Measurements from ENCODE around the gene COL6A6. TPM values are rescaled to one million over a fixed set of nuclear protein-coding genes. Genes with fewer than 3 reads are reported as not detected.

Gene COL6A6
- polyA plus RNA-seq, 4 donors: 0.01 to 2.2 TPM; not detected in 2

DNA sequence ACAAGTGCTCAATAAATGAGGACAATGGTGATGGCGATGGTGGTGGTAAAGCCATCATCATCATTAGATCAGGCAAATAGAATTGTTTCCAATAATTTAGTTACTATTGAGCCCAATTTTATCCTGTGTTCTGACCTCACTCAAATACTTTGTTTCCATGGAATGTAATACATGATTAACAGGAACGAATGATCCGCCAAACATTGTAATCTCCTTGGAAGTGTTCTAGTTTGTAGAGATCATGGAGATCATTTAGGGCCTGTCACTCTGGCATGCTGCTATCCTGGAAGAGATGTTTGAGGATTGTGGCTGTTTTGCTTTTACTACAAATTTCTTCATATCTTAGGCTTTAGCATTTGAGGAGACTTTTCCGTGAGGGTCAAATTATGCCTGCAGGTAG lies 2.8 kb downstream of the COL6A6 start:
- DNase-seq: no peak
- peaks cover 0 to 32% (median 5%) of the 10 kb centered on the region in 3 donors for H3K27me3 ChIP-seq (ENCODE audit: control insufficient read depth in 3 of 3, insufficient read depth in 3 of 3, low read length in 3 of 3)
- no peaks in the 10 kb centered on the region for H3K4me1 ChIP-seq (ENCODE audit: control insufficient read depth in 3 of 3, insufficient read depth in 2 of 3, low read depth in 1 of 3, low read length in 2 of 3)
- H3K27ac ChIP-seq (ENCODE audit: low read depth in 1 of 3, low read length in 2 of 3): no peak overlapping the region
- no peak overlapping the region for H3K4me3 ChIP-seq (ENCODE audit: low read depth in 1 of 3, low read length in 3 of 3)
- H3K36me3 ChIP-seq (ENCODE audit: control insufficient read depth in 3 of 3, insufficient read depth in 2 of 3, low read depth in 1 of 3, low read length in 3 of 3): no peaks in the 10 kb centered on the region
- no peaks in the 10 kb centered on the region for H3K9me3 ChIP-seq (ENCODE audit: control insufficient read depth in 2 of 2, insufficient read depth in 1 of 2, low read depth in 1 of 2, low read length in 1 of 2)
- 76 to 86% (median 78%) methylated on average over 4 of the region's 4 CpGs for WGBS, 3 donors
- FAIRE-seq: no peak

- Histone ChIP-seq H3K27ac (ENCODE audit: low read depth in 1 of 3, low read length in 2 of 3) (no peak overlapping the region), H3K4me3 (ENCODE audit: low read depth in 1 of 3, low read length in 3 of 3) (no peak overlapping the region), H3K4me1 (ENCODE audit: control insufficient read depth in 3 of 3, insufficient read depth in 2 of 3, low read depth in 1 of 3, low read length in 2 of 3) (no peaks in the 10 kb centered on the region), H3K36me3 (ENCODE audit: control insufficient read depth in 3 of 3, insufficient read depth in 2 of 3, low read depth in 1 of 3, low read length in 3 of 3) (no peaks in the 10 kb centered on the region), H3K9me3 (ENCODE audit: control insufficient read depth in 2 of 2, insufficient read depth in 1 of 2, low read depth in 1 of 2, low read length in 1 of 2) (no peaks in the 10 kb centered on the region), H3K27me3 (ENCODE audit: control insufficient read depth in 3 of 3, insufficient read depth in 3 of 3, low read length in 3 of 3) (peaks cover 0 to 14% (median 6%) of the 10 kb centered on the region in 3 donors)
- 71 to 92% (median 85%) methylated on average over 2 of the region's 2 CpGs for WGBS, 3 donors
- FAIRE-seq (no peak), DNase-seq (no peak)
These were observed 5.4 kb downstream of the COL6A6 start for GRCh38 chr3:130522399-130522798.

DNA sequence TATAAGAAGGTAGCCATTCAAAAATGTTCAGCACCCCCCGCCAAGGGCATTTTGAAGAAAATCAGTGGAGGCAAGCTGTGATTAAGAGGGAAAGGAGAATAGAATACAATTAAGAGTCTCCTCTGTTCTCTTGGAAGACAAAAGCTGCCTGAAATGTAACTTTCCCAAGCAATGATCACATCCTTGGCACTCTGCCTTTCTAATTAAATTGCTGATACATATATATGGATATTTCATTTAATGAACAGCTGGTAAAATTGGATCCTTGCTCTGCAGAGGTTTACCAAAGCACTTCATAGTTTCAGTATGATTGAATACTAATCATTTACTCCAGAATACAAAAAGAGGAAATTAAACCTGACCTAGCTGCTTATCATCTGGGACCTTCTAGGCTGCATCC lies 10.4 kb downstream of the COL6A6 start:
- no peaks in the 10 kb centered on the region for H3K36me3 ChIP-seq (ENCODE audit: control insufficient read depth in 3 of 3, insufficient read depth in 2 of 3, low read depth in 1 of 3, low read length in 3 of 3)
- FAIRE-seq (no peak), DNase-seq (no peak)
- H3K4me3 ChIP-seq (ENCODE audit: low read depth in 1 of 3, low read length in 3 of 3): no peak overlapping the region
- 76 to 90% (median 88%) methylated on average over 1 of the region's 1 CpG for WGBS, 3 donors
- peaks cover 0 to 8% (median 6%) of the 10 kb centered on the region in 3 donors for H3K27me3 ChIP-seq (ENCODE audit: control insufficient read depth in 3 of 3, insufficient read depth in 3 of 3, low read length in 3 of 3)
- no peaks in the 10 kb centered on the region for H3K9me3 ChIP-seq (ENCODE audit: control insufficient read depth in 2 of 2, insufficient read depth in 1 of 2, low read depth in 1 of 2, low read length in 1 of 2)
- peaks cover 0 to 6% (median 0%) of the 10 kb centered on the region in 3 donors for H3K4me1 ChIP-seq (ENCODE audit: control insufficient read depth in 3 of 3, insufficient read depth in 2 of 3, low read depth in 1 of 3, low read length in 2 of 3)
- H3K27ac ChIP-seq (ENCODE audit: low read depth in 1 of 3, low read length in 2 of 3): no peak overlapping the region

GRCh38 chr3:130528120-130528519 lies 11.1 kb downstream of the COL6A6 start:
- no peak for FAIRE-seq
- no peak overlapping the region for H3K27ac ChIP-seq (ENCODE audit: low read depth in 1 of 3, low read length in 2 of 3)
- peaks cover 0 to 6% (median 0%) of the 10 kb centered on the region in 3 donors for H3K4me1 ChIP-seq (ENCODE audit: control insufficient read depth in 3 of 3, insufficient read depth in 2 of 3, low read depth in 1 of 3, low read length in 2 of 3)
- H3K9me3 ChIP-seq (ENCODE audit: control insufficient read depth in 2 of 2, insufficient read depth in 1 of 2, low read depth in 1 of 2, low read length in 1 of 2): no peaks in the 10 kb centered on the region
- H3K4me3 ChIP-seq (ENCODE audit: low read depth in 1 of 3, low read length in 3 of 3): no peak overlapping the region
- no peak for DNase-seq
- peaks cover 0 to 8% (median 6%) of the 10 kb centered on the region in 3 donors for H3K27me3 ChIP-seq (ENCODE audit: control insufficient read depth in 3 of 3, insufficient read depth in 3 of 3, low read length in 3 of 3)
- 46 to 68% (median 60%) methylated on average over 1 of the region's 1 CpG for WGBS, 3 donors
- H3K36me3 ChIP-seq (ENCODE audit: control insufficient read depth in 3 of 3, insufficient read depth in 2 of 3, low read depth in 1 of 3, low read length in 3 of 3): no peaks in the 10 kb centered on the region

DNA sequence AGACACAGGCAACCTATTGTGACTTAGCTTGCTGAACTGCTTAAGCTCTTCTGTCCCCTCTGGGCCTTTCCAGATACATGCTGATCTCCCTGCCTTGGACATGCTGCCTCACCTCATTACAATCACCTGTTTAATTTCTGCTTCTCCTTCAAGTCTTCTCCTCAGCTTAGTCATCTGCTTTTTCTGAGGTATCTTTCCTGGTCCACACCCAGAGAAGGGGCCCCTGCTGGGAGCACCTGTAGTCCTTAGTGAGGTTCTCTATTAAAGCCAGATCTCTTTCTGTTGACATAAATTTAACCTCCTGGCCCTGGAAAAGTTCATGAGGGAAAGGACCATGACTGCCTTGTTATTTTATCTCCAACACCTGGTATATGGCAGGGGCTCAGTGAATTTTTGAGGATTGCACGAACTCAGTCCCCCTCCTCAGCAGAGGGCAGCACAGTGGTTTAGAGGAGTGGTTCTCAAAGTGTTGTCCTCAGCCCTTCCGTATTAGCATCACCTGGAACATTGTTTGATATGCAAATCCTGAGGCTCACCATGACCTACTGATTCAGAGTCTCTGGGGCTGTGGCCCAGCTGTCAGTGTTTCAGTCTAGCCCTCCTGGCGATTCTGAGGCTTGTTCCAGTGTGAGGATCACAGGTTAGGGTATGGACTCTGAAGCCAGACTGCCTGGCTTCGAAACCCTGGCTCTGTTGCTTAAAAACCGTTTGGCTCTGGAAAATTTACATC lies 12.7 kb downstream of the COL6A6 start:
- Histone ChIP-seq H3K4me3 (ENCODE audit: low read depth in 1 of 3, low read length in 3 of 3) (no peak overlapping the region), H3K27me3 (ENCODE audit: control insufficient read depth in 3 of 3, insufficient read depth in 3 of 3, low read length in 3 of 3) (peaks cover 0 to 6% (median 4%) of the 10 kb centered on the region in 3 donors), H3K9me3 (ENCODE audit: control insufficient read depth in 2 of 2, insufficient read depth in 1 of 2, low read depth in 1 of 2, low read length in 1 of 2) (no peaks in the 10 kb centered on the region), H3K27ac (ENCODE audit: low read depth in 1 of 3, low read length in 2 of 3) (peak overlapping the region in 1 of 3 donors; percentile 42), H3K4me1 (ENCODE audit: control insufficient read depth in 3 of 3, insufficient read depth in 2 of 3, low read depth in 1 of 3, low read length in 2 of 3) (peaks cover 0 to 6% (median 0%) of the 10 kb centered on the region in 3 donors), H3K36me3 (ENCODE audit: control insufficient read depth in 3 of 3, insufficient read depth in 2 of 3, low read depth in 1 of 3, low read length in 3 of 3) (no peaks in the 10 kb centered on the region)
- 46 to 62% (median 48%) methylated on average over 5 of the region's 5 CpGs for WGBS, 3 donors
- DNase-seq (peak in 1 of 2 donors; percentile 37), FAIRE-seq (no peak)

GRCh38 chr3:130533247-130533646 lies 16.3 kb downstream of the COL6A6 start:
- H3K36me3 ChIP-seq (ENCODE audit: control insufficient read depth in 3 of 3, insufficient read depth in 2 of 3, low read depth in 1 of 3, low read length in 3 of 3): no peaks in the 10 kb centered on the region
- no peak overlapping the region for H3K27ac ChIP-seq (ENCODE audit: low read depth in 1 of 3, low read length in 2 of 3)
- no peak overlapping the region for H3K4me3 ChIP-seq (ENCODE audit: low read depth in 1 of 3, low read length in 3 of 3)
- peaks cover 0 to 6% (median 0%) of the 10 kb centered on the region in 3 donors for H3K4me1 ChIP-seq (ENCODE audit: control insufficient read depth in 3 of 3, insufficient read depth in 2 of 3, low read depth in 1 of 3, low read length in 2 of 3)
- no peaks in the 10 kb centered on the region for H3K27me3 ChIP-seq (ENCODE audit: control insufficient read depth in 3 of 3, insufficient read depth in 3 of 3, low read length in 3 of 3)
- WGBS, 3 donors: 48 to 77% (median 60%) methylated on average over 2 of the region's 2 CpGs
- no peak for DNase-seq
- FAIRE-seq: no peak
- no peaks in the 10 kb centered on the region for H3K9me3 ChIP-seq (ENCODE audit: control insufficient read depth in 2 of 2, insufficient read depth in 1 of 2, low read depth in 1 of 2, low read length in 1 of 2)

DNA sequence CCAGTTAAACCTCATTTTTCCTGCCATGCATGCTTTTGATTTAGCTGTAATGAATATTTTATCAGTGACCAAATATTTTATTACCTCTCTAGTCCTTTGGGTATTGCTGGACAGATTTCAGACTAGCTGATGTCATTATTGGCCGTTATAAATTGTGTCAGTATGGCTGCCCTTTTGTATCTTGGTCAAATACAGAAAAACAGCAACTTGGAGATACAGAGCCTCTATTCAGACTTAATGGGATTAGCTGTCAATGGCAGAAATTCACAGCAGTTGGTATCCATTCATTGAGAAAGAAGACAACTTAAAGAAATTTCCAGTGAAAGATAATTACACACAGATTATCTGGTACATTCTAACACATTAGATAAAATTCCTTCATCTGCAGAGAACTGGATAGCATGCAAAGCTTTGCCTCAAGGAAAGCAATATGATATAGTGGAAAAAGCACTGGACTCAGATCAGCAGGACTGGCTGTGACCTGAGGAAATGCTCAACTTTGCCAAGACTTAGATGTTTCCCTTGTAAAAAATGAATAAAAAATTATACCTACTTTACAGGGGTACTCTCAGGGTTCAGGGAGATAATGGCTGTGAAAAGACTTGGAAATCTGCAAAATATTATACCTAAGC lies 20.8 kb downstream of the COL6A6 start:
- no peak overlapping the region for H3K4me3 ChIP-seq (ENCODE audit: low read depth in 1 of 3, low read length in 3 of 3)
- 2 to 38% (median 21%) methylated on average over 1 of the region's 1 CpG for WGBS, 3 donors
- no peaks in the 10 kb centered on the region for H3K9me3 ChIP-seq (ENCODE audit: control insufficient read depth in 2 of 2, insufficient read depth in 1 of 2, low read depth in 1 of 2, low read length in 1 of 2)
- no peak for DNase-seq
- H3K36me3 ChIP-seq (ENCODE audit: control insufficient read depth in 3 of 3, insufficient read depth in 2 of 3, low read depth in 1 of 3, low read length in 3 of 3): no peaks in the 10 kb centered on the region
- no peak overlapping the region for H3K27ac ChIP-seq (ENCODE audit: low read depth in 1 of 3, low read length in 2 of 3)
- H3K27me3 ChIP-seq (ENCODE audit: control insufficient read depth in 3 of 3, insufficient read depth in 3 of 3, low read length in 3 of 3): no peaks in the 10 kb centered on the region
- FAIRE-seq: no peak
- no peaks in the 10 kb centered on the region for H3K4me1 ChIP-seq (ENCODE audit: control insufficient read depth in 3 of 3, insufficient read depth in 2 of 3, low read depth in 1 of 3, low read length in 2 of 3)

DNA sequence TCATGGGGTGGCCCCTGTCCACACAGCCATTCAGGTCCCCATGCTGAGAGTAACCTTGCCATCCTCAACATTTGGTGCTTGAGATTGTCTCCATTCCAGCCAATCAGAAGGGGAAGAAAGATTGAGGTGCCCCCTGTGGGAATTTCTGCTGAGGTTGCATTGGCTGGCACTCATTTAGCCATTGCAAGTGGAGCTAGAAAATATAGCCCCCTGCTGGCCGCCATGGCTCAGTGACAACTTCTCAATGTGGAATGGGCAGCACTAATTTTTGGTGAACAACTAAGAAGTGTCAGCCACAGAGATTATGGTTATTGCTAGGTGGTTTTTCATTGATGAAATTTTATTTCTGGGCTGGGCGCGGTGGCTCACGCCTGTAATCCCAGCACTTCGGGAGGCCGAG lies 22.0 kb downstream of the COL6A6 start:
- FAIRE-seq (no peak), DNase-seq (peak; percentile 20 to 57)
- Histone ChIP-seq H3K27ac (ENCODE audit: low read depth in 1 of 3, low read length in 2 of 3) (no peak overlapping the region), H3K36me3 (ENCODE audit: control insufficient read depth in 3 of 3, insufficient read depth in 2 of 3, low read depth in 1 of 3, low read length in 3 of 3) (no peaks in the 10 kb centered on the region), H3K27me3 (ENCODE audit: control insufficient read depth in 3 of 3, insufficient read depth in 3 of 3, low read length in 3 of 3) (no peaks in the 10 kb centered on the region), H3K4me3 (ENCODE audit: low read depth in 1 of 3, low read length in 3 of 3) (no peak overlapping the region), H3K9me3 (ENCODE audit: control insufficient read depth in 2 of 2, insufficient read depth in 1 of 2, low read depth in 1 of 2, low read length in 1 of 2) (no peaks in the 10 kb centered on the region), H3K4me1 (ENCODE audit: control insufficient read depth in 3 of 3, insufficient read depth in 2 of 3, low read depth in 1 of 3, low read length in 2 of 3) (no peaks in the 10 kb centered on the region)
- WGBS, 3 donors: 69 to 76% (median 69%) methylated on average over 6 of the region's 6 CpGs

Data from small intestine (tissue), 7 donors.